SIG-M5 (cell line): ENCODE results near the gene FOXA1.

Source experiments
- DNase-seq: peaks from one replicate; lab custom pipeline; 2025; lab: John Stamatoyannopoulos, UW

Gene FOXA1

DNA sequence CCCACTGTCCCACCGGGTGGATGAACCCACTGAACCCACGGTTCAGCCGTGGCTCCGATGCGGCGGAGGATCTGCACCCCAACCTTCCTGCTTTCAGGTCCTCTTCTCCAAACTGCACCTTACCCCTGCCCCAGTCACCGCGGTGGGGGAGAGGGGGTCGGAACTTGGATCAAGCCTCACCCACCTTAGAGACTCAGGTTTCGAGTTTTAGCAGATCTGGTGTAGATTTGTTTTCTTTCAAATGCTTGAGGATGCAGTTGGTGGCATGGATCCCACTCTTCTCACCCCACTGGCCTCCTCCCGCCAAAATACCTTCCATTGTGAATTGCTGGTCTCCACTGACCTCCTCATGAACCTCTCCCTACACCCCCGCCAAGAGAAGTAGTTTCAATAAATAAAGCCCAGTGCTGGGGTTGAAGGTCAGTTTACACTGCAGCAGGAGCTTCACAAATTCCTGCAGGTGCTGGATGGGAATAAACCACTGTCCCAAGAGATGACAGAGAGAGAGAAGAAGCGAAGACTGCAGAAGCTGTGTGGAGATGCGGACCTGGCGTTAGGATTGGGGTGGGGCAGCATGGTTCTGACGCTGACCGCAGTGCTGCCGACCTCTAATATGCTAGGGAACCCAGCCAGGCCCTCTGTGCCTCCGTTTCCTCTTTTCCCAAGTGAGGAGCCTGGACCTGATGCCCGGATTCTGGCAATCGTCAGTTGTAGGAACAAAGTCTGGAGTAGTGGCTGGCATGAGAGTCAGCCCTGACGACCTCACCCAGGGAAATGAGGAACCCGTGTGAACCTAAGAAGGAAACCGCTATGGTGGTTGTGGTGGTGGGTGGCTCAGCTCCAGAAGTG is 7.8 kb upstream of the FOXA1 start:
- DNase-seq, result no peak

DNA sequence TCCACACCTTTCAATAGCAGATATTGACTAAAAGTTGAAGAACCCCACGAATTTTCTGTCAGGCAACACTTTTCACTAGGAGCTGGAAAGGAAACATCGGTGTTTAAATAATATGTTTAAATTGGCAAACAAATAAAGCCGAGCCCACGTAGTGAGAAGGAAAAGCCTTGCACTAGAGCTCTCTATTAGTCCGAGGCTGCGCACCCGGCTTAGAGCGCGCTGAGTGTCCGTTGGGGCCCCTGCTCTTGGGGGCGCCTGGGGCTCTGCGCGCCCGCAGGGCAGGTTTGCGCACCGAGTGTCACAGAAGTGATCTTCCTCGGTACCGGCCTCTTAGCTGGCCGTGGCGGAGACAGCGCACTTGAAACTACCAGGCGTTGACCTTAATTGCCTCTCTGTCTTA is 6.8 kb upstream of the FOXA1 start:
- DNase-seq, result no peak

DNA sequence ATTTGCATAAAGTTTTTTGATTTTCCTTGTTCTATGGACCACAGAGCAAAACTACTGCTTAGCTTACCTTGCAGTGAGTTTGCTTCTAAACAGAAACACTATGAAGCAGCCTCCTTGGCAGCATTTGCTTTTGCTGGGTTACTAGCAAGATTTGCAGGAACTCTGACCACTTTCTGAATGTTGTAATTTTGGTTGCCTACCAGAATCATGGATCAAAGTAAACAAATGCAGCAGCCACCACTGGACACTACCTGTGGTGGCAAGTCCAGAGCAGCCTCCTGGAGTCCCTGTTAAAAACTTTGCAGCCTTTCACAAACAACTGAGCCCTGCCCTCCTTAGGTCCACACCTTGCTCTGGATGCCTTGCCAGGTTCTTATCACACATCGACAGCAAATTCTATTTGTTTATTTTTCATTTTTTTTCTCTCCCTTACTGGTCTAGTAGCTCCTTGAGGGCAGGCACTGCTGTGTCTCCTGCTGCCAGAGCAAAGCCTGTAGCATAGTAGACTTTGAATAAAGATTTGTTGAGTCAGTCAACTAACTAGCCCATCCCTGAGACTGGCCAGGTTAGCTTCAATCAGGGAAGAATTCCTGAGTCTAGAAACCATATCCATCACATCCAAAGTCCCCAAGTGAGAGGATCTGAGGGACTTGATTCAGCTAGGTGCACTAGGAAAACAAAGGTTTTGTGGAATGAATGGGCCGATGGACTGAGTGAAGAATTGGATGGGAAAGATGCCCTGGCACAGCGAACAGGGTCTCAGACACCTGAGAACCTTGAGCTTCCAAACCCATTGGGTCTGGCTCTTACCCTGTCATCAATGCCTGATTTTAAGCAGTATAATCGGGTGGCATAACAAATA is 6.1 kb upstream of the FOXA1 start:
- DNase-seq, result no peak

DNA sequence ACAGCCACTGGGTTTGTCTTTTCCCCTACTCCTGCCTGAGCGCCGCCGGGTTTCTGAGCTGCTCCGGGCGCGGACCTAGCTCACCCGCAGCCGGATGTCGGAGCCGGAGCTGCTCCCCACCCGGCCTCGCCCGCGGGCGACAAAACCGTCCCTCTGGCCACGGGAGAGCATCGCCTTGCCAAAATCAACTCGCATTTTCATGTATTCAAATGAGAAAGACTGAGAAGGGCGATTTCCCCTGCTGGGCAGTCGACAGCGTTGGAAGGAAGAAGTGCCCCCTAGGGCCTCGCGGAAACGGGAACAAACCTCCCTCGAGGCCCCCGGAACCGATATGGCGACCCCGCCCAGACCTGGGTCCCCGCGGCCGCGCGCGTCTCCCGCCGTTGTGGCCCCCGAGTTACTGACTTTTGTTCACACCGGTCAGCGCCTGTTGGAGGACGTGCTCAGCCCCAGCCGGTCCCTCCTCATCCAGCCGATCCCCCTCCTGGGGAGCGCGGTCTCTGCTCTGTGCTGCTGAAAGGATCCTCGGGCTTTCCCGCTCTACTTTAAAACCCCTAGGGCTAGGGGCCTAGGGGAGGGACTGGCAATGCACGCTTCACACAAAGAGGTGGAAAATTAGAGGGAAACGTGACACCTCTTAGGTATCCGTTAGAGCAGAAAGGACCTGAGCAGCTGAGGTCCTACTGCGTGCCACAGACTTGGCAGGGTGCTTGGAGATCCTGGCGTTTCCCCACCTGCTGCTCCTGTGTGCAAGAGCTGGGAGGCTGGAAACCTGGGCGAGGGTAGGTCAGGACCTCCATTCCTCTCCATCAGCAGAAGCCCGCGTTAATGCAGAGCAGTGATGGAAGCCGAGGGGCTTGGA is 4.7 kb upstream of the FOXA1 start:
- DNase-seq, result no peak

- no peak for DNase-seq
Measured at GRCh38 chr14:37598747-37599506, 3.9 kb upstream of the FOXA1 start.

GRCh38 chr14:37597914-37598746 is 3.1 kb upstream of the FOXA1 start:
- DNase-seq, result no peak

GRCh38 chr14:37597538-37597913 is 2.5 kb upstream of the FOXA1 start:
- no peak for DNase-seq

- DNase-seq, result no peak
Measured at GRCh38 chr14:37596790-37597472, 1.9 kb upstream of the FOXA1 start.

DNA sequence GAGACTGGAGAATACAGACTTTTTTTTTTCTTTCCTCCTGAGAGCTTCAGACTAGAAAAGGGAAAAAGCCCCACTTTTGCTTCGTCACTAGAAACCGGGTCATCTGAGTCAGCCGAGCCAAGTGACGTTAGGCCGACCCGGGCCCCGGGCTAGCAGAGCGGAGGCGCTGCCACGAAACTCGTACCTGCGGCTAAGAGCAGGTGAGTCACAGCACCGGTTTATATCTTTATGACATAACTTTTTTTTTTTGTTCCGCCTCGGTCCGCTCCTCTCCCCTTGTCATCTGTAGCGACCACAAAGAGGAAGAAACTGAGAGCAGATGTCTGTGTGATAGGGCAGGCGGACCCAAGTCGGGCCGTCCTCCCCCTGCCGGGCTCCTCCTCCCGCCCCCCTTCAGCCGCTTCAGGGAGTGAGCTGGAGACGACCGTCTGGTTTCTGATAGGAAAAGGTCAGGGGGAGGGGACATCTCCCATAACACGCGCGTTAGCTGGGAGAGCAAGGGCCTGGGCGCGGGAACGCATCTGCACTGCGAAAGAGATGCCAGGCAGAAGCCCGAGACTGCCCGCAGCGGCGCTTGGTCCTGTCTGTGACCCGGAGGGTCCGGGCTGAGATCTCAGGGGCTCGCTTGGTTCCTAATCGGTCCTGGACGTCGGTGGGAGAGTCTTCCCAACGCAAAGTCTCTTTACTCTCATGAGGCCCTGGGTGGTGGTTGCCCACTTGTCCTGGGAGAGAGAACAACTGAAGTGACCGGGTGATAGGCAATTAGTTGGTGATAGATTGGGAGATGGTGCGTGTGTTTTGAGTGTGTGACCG is 966 bp upstream of the FOXA1 start:
- peak; percentile 45 for DNase-seq

GRCh38 chr14:37594238-37594970 is 645 bp downstream of the FOXA1 start:
- peak; percentile 36 for DNase-seq

- no peak for DNase-seq
Measured at GRCh38 chr14:37593511-37594237, 1.4 kb downstream of the FOXA1 start.

DNA sequence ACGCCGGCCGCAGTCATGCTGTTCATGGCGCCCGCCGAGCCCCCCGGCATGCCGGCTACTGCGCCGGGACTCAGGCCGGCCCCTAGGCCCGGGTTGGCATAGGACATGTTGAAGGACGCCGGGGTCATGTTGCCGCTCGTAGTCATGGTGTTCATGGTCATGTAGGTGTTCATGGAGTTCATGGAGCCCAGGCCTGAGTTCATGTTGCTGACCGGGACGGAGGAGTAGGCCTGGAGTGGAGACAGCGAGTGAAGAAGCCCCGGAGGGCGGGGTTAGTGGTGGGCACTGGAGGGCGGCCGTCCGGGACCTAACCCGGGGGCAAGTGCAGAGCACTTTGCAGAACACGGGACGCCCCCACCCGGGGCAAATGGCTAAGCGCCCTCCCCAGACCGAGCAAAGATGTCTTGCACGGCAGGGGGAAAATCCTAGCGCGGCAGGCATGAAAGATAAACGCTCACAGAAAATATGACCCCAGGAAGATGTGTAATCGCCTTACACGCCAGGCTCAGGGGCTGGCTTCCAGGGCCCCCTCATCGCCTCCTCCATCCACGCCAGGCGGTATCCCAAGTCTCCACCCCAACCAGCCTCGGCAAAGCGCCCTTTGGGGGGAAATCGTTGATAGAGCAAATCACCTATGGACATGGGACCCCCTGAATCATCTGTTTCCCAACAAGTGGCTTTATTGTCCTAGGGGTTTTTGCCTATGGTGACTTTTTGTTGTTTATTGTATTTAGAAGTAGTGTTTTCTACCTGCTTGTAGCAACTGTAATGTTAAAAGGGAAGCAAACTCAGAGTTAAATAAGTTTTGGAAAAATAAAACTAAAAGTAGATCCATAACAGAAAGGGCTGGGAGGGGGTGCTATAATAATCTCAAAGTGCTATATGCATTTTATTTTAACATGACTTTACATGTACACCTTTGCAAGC is 2.3 kb downstream of the FOXA1 start:
- DNase-seq, result no peak

DNA sequence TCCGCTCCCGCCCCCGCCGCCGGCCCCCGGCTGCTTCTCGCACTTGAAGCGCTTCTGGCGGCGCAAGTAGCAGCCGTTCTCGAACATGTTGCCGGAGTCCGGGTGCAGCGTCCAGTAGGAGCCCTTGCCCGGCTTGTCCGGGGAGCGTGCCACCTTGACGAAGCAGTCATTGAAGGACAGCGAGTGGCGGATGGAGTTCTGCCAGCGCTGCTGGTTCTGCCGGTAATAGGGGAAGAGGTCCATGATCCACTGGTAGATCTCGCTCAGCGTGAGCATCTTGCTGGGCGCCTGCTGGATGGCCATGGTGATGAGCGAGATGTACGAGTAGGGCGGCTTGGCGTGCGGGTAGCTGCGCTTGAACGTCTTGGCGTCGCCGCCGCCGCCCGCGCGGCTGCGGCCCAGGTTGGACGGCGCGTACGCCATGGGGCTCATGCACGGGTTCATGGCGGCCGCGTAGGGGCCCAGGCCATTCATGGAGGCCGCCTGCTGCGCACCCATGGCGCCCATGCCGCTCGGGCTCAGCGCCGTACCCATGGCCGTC is 3.0 kb downstream of the FOXA1 start:
- no peak for DNase-seq

DNA sequence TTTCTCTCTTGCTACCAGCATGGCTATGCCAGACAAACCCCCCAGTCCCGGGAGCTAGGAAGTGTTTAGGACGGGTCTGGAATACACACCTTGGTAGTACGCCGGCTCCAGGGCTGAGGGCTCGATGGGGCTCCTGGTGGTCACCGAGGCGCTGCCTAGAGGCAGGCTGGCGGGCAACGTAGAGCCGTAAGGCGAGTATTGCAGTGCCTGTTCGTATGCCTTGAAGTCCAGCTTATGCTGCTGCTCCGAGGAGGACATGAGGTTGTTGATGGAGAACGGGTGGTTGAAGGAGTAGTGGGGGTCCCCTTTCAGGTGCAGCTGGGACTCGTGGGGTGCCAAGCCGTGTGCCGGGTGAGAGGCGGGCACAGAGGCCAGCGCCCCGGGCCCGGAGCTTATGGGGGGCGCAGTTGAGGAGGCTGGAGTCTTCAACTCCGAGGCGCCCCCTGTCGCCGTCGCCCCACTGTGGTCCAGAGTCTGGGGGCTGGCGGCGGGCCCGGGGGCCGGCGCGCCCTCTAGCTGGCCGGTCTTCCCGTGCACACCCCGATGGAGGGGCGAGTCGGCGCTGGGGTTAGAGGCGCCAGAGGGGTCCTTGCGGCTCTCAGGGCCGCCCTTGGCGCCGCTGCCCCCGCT is 3.6 kb downstream of the FOXA1 start:
- no peak for DNase-seq

DNA sequence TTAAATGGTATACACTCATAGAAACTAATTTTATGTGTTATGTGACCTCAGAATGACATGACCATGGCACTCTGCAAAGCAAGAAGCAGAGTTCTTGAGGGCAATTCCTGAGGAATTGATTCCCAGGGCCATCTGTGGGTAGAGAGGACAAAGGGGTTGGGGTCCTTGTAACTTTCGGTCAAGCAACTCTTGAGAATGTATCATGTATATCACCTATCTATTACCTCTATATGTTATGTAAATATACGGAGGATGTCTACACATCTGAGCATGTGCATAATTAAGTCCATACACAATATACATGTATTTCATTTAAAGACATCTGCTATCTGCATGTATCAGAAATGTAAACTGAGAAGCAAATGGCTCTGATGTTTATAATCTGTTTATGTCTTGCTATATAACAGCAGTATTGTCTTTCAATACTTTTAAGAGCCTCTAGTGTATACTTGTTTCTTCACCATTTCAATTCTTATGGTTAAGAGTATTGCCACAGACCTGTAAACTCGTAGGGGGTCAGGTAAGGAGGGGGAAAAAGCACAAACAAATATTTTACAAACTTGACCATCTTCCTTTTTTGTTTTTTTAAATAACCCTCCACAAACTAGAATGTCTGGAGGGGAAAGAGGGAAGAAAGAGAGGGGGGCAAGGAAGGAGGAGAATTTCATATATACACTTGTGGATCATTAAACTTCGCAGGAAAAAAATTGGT is 4.5 kb downstream of the FOXA1 start:
- DNase-seq, result no peak
